CD4-positive, alpha-beta T cell (primary cell): ENCODE data around the gene MANSC1. TPM values are rescaled to one million over a fixed set of nuclear protein-coding genes. Genes with fewer than 3 reads are reported as not detected.

Experiments
- ATAC-seq: fragments of 200-7000 bp; cut with Tn5 transposase; one replicate; pipeline ENCODE4 v1.10.0; 2022; ENCODE audit warnings: mild to moderate bottlenecking; ENCODE audit not compliant: poor library complexity
- CTCF ChIA-PET: fragments of 350-600 bp; sonication (Branson Sonifier 250); formaldehyde crosslinking; loops from one replicate; lab custom pipeline; 2021; ENCODE audit warnings: antibody characterized with exemption, inconsistent platforms; lab: Charles Lee
- POLR2A ChIA-PET: fragments of 350-600 bp; sonication (Branson Sonifier 250); formaldehyde crosslinking; loops from one replicate; lab custom pipeline; 2021; ENCODE audit warnings: antibody characterized with exemption, inconsistent platforms; lab: Charles Lee
- DNase-seq, 14 experiments: peaks; one replicate each; pipeline ENCODE4 v3.0.0-alpha.2; 2013 to 2020; ENCODE audit warnings: mixed read lengths in 2 of 14
- H3K27ac ChIP-seq, 2 donors: one replicate each; pipeline versions ENCODE4 v1.5.1 to v1.7.0; 2013; ENCODE audit warnings: low read length in 2 of 2, low read depth in 1 of 2, mild to moderate bottlenecking in 1 of 2
- H3K27me3 ChIP-seq, 2 experiments: 1 replicate in 1 of 2; 2 replicates in 1 of 2; pipeline versions ENCODE4 v1.6.1 to v1.7.0; 2013; ENCODE audit warnings: low read length in 2 of 2, control low read depth in 1 of 2, mild to moderate bottlenecking in 1 of 2, moderate library complexity in 1 of 2; ENCODE audit not compliant: insufficient read depth in 2 of 2, control insufficient read depth in 1 of 2
- H3K36me3 ChIP-seq: one replicate; pipeline ENCODE4 v1.6.1; 2013; ENCODE audit warnings: low read length, control low read depth; ENCODE audit not compliant: insufficient read depth
- H3K4me1 ChIP-seq: one replicate; pipeline ENCODE4 v1.6.1; 2013; ENCODE audit warnings: low read length, control low read depth; ENCODE audit not compliant: insufficient read depth
- H3K4me3 ChIP-seq: one replicate; pipeline ENCODE4 v1.5.1; 2013; ENCODE audit warnings: mild to moderate bottlenecking, low read length, moderate library complexity
- H3K9me3 ChIP-seq, 2 experiments: 1 replicate in 1 of 2; 2 replicates in 1 of 2; pipeline versions ENCODE4 v1.6.1 to v1.7.0; 2013; ENCODE audit warnings: low read length in 2 of 2, mild to moderate bottlenecking in 2 of 2, control low read depth in 1 of 2, moderate library complexity in 1 of 2; ENCODE audit not compliant: control insufficient read depth in 1 of 2, insufficient read depth in 1 of 2
- H3K27ac Mint-ChIP-seq: one replicate; pipeline ENCODE4 v1.8.0; 2020; ENCODE audit warnings: mixed read lengths
- H3K27me3 Mint-ChIP-seq: one replicate; pipeline ENCODE4 v1.8.0; 2021; ENCODE audit warnings: mixed read lengths
- H3K36me3 Mint-ChIP-seq: one replicate; pipeline ENCODE4 v1.8.0; 2021; ENCODE audit warnings: low read depth, mixed read lengths
- H3K4me1 Mint-ChIP-seq: one replicate; pipeline ENCODE4 v1.8.0; 2021; ENCODE audit warnings: low read depth, mixed read lengths
- H3K4me3 Mint-ChIP-seq: one replicate; pipeline ENCODE4 v1.8.0; 2020; ENCODE audit warnings: mild to moderate bottlenecking, mixed read lengths
- H3K9me3 Mint-ChIP-seq: one replicate; pipeline ENCODE4 v1.8.0; 2020; ENCODE audit warnings: mixed read lengths
- CTCF ChIP-seq: fragments of 200-600 bp; IDR thresholded peaks from one replicate; pipeline ENCODE4 v1.8.0; 2022; ENCODE audit warnings: antibody characterized with exemption, mild to moderate bottlenecking
- intact Hi-C, 2 experiments: fragments of 100-400 bp; cut with DNase I in 1 of 2; cut with micrococcal nuclease in 1 of 2; formaldehyde crosslinking; loops; one replicate each; pipeline versions ENCODE4 v1.15.1 to v1.9.0; 2023 to 2025; cut with DNase I, micrococcal nuclease
- total RNA-seq, 174 experiments: library from RNA in 2 of 174; stranded (reverse) in 2 of 174; gene quantifications; one replicate each; pipeline ENCODE4 v1.2.3 and lab custom pipeline; 2021 to 2026

MANSC1 gene
- total RNA-seq, 2 experiments from 2014 or later: 0.33 to 0.45 TPM

DNA sequence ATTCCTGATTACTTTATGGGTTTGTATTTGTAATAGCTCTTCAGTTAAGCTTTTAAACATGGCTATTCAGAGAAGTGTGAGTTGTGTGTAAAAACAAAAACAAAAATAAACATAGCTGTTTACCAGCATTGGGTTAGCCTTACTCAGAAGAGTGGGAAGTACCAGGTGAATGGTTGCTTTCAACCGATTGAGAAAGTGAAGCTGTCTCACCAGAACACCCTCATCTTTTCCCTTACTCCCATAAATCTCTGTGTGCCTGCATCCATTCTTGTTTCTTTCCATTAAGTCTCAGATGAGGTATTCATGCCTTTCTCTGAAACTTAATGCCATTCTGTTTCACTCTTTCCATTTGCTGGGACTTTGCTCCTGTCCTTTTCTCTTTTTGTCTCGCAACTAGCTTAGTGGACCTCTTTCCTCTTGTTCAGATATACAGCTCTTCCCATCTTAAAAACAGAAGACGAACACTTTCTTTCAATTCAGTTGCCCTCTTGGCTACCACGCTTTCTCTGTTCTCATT, 17.5 kb upstream of the MANSC1 start:
- no peaks in the 10 kb centered on the region for H3K9me3 ChIP-seq
- no peak for ATAC-seq
- Mint-ChIP-seq H3K4me1 (peaks cover 42% of the 10 kb centered on the region), H3K36me3 (peaks cover 55% of the 10 kb centered on the region), H3K27ac (no peak overlapping the region), H3K9me3 (no peaks in the 10 kb centered on the region), H3K4me3 (no peak overlapping the region), H3K27me3 (no peaks in the 10 kb centered on the region)
- H3K27ac ChIP-seq: no peak overlapping the region
- DNase-seq: no peak
- POLR2A ChIA-PET: interaction anchor here (0.6 to 4.2 kb wide), 4 partner anchors 10 to 358 kb away, joined by 3 to 38 read pairs (median 4); partner anchors contain the start of gene BORCS5
- no peak overlapping the region for H3K4me3 ChIP-seq
- CTCF ChIA-PET: interaction anchor here (0.9 to 1.3 kb wide), 4 partner anchors 10 to 323 kb away, joined by 3 to 4 read pairs (median 4); partner anchors contain the start of gene BORCS5
- intact Hi-C loops: no loop called here
- no peak for TF ChIP-seq CTCF
- peaks cover 10% of the 10 kb centered on the region for H3K36me3 ChIP-seq
- H3K4me1 ChIP-seq: peaks cover 15% of the 10 kb centered on the region
- H3K27me3 ChIP-seq: no peaks in the 10 kb centered on the region

DNA sequence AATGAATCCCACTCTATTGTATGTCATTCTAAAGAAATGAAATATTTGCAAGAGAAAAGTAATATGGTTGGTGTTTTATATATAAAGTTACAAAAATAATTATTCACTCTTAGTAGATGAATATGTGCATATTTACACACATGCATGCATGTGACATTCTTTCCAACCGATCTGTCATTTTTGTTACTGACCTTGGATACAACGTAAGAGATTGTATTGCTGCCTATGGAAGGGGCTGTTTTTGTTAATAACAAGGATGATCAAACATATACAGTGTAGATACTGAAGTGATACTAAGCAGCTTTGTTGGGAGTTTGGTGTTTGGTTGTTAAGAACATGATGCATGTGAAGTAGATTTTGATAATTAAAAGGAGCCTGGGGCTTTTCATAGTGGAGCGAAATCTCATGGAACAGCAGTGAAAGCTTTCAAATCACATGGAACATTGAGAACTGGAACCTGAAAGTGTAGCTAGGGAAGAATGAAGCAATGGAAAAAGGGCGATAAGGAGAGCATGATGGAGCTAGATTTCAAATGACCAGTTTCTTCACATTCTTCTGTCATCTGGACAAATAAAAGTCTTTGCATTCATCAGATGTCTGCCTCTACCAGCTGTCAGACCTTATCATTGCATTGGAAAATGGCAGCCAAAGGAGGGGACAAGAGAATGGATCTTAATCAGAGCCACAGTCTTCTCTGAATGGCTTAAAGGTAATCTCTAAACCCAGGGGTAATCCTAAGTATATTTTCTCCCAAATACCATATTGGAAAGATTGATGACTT, 16.8 kb upstream of the MANSC1 start:
- Histone ChIP-seq H3K27ac (no peak overlapping the region), H3K4me3 (no peak overlapping the region), H3K27me3 (no peaks in the 10 kb centered on the region), H3K4me1 (peaks cover 15% of the 10 kb centered on the region), H3K9me3 (no peaks in the 10 kb centered on the region), H3K36me3 (peaks cover 14% of the 10 kb centered on the region)
- POLR2A ChIA-PET: interaction anchor here (0.6 to 4.2 kb wide), 5 partner anchors 9 to 370 kb away, joined by 3 to 38 read pairs (median 4); partner anchors contain the start of gene BORCS5
- Mint-ChIP-seq H3K27ac (no peak overlapping the region), H3K9me3 (no peaks in the 10 kb centered on the region), H3K4me3 (no peak overlapping the region), H3K27me3 (no peaks in the 10 kb centered on the region), H3K36me3 (peaks cover 58% of the 10 kb centered on the region), H3K4me1 (peaks cover 47% of the 10 kb centered on the region)
- DNase-seq: no peak
- TF ChIP-seq CTCF: no peak
- ATAC-seq: no peak
- intact Hi-C loops: no loop called here
- CTCF ChIA-PET: interaction anchor here (0.9 to 1.3 kb wide), 5 partner anchors 9 to 324 kb away, joined by 3 to 4 read pairs (median 3); partner anchors contain the start of gene BORCS5

DNA sequence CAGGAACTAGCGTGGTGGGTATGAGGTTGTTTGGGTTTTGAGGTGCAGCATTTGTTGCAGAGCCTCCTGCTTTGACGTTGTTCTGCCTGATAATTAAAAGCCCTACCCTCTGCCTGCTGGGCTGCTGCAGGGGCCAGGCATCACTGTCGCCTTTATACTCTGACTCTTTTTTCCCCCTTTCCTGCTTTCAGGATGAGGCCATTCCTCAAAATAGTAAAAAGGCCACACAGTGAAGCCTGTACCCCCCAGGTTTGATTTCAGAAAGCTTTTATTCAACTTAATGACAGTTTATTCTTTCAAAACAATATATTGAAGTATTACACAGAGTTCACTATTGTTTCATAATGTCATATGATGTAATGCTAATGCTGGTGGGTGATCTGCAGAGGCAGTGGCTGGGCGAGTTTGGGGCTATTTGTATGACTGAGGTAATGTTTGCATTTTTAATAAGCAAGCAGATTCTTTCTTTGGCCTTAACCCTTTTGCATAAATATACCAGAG, 15.9 kb upstream of the MANSC1 start:
- DNase-seq (no peak), ATAC-seq (peak; percentile 24)
- Mint-ChIP-seq H3K27me3 (no peaks in the 10 kb centered on the region), H3K4me1 (peaks cover 56% of the 10 kb centered on the region), H3K4me3 (no peak overlapping the region), H3K9me3 (no peaks in the 10 kb centered on the region), H3K27ac (peak overlapping the region; percentile 28), H3K36me3 (peaks cover 59% of the 10 kb centered on the region)
- no peak for TF ChIP-seq CTCF
- CTCF ChIA-PET: interaction anchor here (1.3 kb wide), 1 partner anchor 8 kb away, joined by 3 read pairs; no protein-coding TSS in a partner anchor
- Histone ChIP-seq H3K27ac (no peak overlapping the region), H3K4me1 (peaks cover 15% of the 10 kb centered on the region), H3K36me3 (peaks cover 21% of the 10 kb centered on the region), H3K4me3 (no peak overlapping the region), H3K27me3 (no peaks in the 10 kb centered on the region), H3K9me3 (no peaks in the 10 kb centered on the region)
- POLR2A ChIA-PET: interaction anchor here (1.0 to 4.2 kb wide), 2 partner anchors 8 to 371 kb away, joined by 3 to 38 read pairs; partner anchors contain the start of gene BORCS5
- intact Hi-C loops: no loop called here
